Panc1 (cell line): ENCODE results near the gene IFI30. TPM values are rescaled to one million over a fixed set of nuclear protein-coding genes. Genes with fewer than 3 reads are reported as not detected.

Experiments
- ATAC-seq: fragments of 200-7000 bp; cut with Tn5 transposase; 2 replicates; pipeline ENCODE4 v1.9.1; 2020; ENCODE audit warnings: mild to moderate bottlenecking, moderate library complexity
- BruUV-seq: library from RNA; stranded (reverse); fragments of 400-500 nt; replicated peaks from 2 replicates; lab custom pipeline; 2021; lab: Mats Ljungman, UMichigan
- CTCF ChIA-PET: fragments of 300-600 bp; sonication (Branson Sonifier 250); formaldehyde crosslinking; loops from one replicate; lab custom pipeline; 2022; ENCODE audit warnings: antibody characterized with exemption; lab: Charles Lee
- POLR2A ChIA-PET: fragments of 300-600 bp; sonication (Branson Sonifier 250); formaldehyde crosslinking; loops from one replicate; lab custom pipeline; 2022; ENCODE audit warnings: antibody characterized with exemption; lab: Charles Lee
- DNase-seq: peaks from one replicate; pipeline ENCODE4 v3.0.0-alpha.2; 2010; ENCODE audit warnings: low read depth, low spot score
- H3K27ac ChIP-seq: 2 replicates; pipeline ENCODE4 v1.5.1; 2011; ENCODE audit warnings: mild to moderate bottlenecking, low read length, inconsistent platforms
- H3K27me3 ChIP-seq: fragments of 200-500 bp; sonication (Bioruptor generic); 2 replicates; pipeline ENCODE4 v1.6.0; 2014; ENCODE audit warnings: low read length, inconsistent platforms; ENCODE audit not compliant: control insufficient read depth, insufficient read depth
- H3K36me3 ChIP-seq: fragments of 200-500 bp; sonication (Bioruptor generic); 2 replicates; pipeline ENCODE4 v1.5.1; 2014; ENCODE audit warnings: inconsistent platforms, mild to moderate bottlenecking, low read length, moderate library complexity; ENCODE audit not compliant: control insufficient read depth, insufficient read depth
- H3K4me1 ChIP-seq: 2 replicates; pipeline ENCODE4 v1.5.1; 2011; ENCODE audit warnings: inconsistent platforms, mild to moderate bottlenecking, low read length, moderate library complexity; ENCODE audit not compliant: control insufficient read depth, insufficient read depth
- H3K4me3 ChIP-seq, 2 experiments: 2 replicates each; pipeline ENCODE4 v1.5.1; 2011 to 2012; ENCODE audit warnings: low read depth in 2 of 2, low read length in 2 of 2, mild to moderate bottlenecking in 2 of 2, inconsistent platforms in 1 of 2, moderate library complexity in 1 of 2
- H3K9me3 ChIP-seq: fragments of 200-500 bp; sonication (Bioruptor generic); 2 replicates; pipeline ENCODE4 v1.5.1; 2014; ENCODE audit warnings: low read depth, mild to moderate bottlenecking, inconsistent platforms, low read length, moderate library complexity; ENCODE audit not compliant: control insufficient read depth, insufficient read depth
- POLR2AphosphoS5 ChIP-seq: IDR thresholded peaks from 2 replicates; pipeline ENCODE4 v1.6.1; 2012; ENCODE audit warnings: mild to moderate bottlenecking, low read depth, low read length, moderate library complexity
- SIN3A ChIP-seq: IDR thresholded peaks from 2 replicates; pipeline ENCODE4 v1.6.1; 2012; ENCODE audit warnings: low read depth, mild to moderate bottlenecking, low read length, moderate library complexity, borderline replicate concordance; ENCODE audit not compliant: insufficient read depth
- TCF7L2 ChIP-seq: IDR thresholded peaks from 2 replicates; pipeline ENCODE4 v1.6.1; 2011; ENCODE audit warnings: mild to moderate bottlenecking, low read depth, low read length, inconsistent platforms
- in situ Hi-C: cut with HindIII; loops from 2 replicates; pipeline ENCODE4 v1.10.0; 2016; ENCODE audit warnings: low sequenced_read_pairs, low pct_unique_long_range_greater_than_20kb
- intact Hi-C: fragments of 100-400 bp; cut with micrococcal nuclease; formaldehyde crosslinking; loops from one replicate; pipeline ENCODE4 v1.10.0; 2022; ENCODE audit not compliant: unreplicated experiment
- total RNA-seq: library from RNA; stranded (reverse); gene quantifications from one replicate; pipeline ENCODE4 v1.2.1, GENCODE V29; 2021; ENCODE audit not compliant: unreplicated experiment
- TF ChIP-seq, protein P1 (sequence below), 2 experiments: IDR thresholded peaks; 2 replicates each; pipeline ENCODE4 v1.6.1; 2011 to 2012; ENCODE audit warnings: low read depth in 2 of 2, control low read depth in 1 of 2, low read length in 1 of 2, mild to moderate bottlenecking in 1 of 2, moderate library complexity in 1 of 2; ENCODE audit not compliant: insufficient read depth in 1 of 2
- TF ChIP-seq, protein P2 (sequence below): fragments of 450-650 bp; IDR thresholded peaks from 2 replicates; pipeline ENCODE4 v1.5.1; 2017; ENCODE audit warnings: mild to moderate bottlenecking

Gene IFI30
- total RNA-seq, 1 experiment from 2014 or later, result 39.7 TPM

DNA sequence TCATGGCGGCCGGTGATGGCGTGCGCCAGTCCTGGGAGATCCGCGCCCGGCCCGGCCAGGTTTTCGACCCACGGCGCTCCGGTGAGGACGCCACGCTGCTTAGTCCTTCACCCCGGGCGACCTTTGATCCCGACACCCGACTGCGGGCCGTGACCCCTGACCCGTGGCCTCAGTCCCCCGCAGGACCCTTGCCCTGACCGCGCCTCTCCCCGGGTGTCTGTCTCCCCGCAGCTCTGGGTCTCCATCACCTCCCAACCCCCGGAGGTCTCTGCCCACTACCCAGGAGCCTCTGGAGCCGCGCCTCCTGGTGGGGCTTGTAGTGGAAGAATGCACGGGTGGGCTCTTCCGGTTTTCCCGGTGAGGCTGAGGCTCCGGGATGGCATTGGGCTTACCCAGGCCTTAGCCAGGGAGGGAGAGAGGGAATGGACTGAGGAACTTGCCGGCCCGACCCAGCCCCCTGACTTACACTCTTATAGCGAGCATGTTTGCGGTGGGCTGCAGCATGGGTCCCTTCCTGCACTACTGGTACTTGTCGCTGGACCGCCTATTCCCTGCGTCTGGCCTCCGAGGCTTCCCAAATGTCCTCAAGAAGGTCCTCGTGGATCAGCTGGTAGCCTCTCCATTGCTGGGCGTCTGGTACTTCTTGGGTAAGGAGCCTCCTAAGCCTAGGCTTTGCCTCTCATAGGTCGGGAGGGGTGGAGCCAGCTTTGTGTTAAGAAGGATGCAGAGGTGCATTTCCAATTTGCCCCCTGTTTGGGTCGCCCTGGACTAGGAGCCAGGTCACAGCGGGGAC lies 20.0 kb downstream of the IFI30 start:
- H3K4me1 ChIP-seq, result peaks cover 7% of the 10 kb centered on the region
- H3K36me3 ChIP-seq, result no peaks in the 10 kb centered on the region; the same call in 1 of the 2 replicates
- POLR2A ChIA-PET, result interaction anchor here (0.6 kb wide), 2 partner anchors 13 to 159 kb away, joined by 3 to 5 read pairs; no protein-coding TSS in a partner anchor
- CTCF ChIA-PET, result no interaction called here
- no peaks in the 10 kb centered on the region for H3K9me3 ChIP-seq
- ATAC-seq (no peak), DNase-seq (no peak)
- no peaks in the 10 kb centered on the region for H3K27me3 ChIP-seq
- peak overlapping the region; percentile 54 for H3K27ac ChIP-seq
- in situ Hi-C loops, result no loop called here
- intact Hi-C loops, result no loop called here
- no peak for TF ChIP-seq TCF7L2
- TF ChIP-seq, protein P1, sequence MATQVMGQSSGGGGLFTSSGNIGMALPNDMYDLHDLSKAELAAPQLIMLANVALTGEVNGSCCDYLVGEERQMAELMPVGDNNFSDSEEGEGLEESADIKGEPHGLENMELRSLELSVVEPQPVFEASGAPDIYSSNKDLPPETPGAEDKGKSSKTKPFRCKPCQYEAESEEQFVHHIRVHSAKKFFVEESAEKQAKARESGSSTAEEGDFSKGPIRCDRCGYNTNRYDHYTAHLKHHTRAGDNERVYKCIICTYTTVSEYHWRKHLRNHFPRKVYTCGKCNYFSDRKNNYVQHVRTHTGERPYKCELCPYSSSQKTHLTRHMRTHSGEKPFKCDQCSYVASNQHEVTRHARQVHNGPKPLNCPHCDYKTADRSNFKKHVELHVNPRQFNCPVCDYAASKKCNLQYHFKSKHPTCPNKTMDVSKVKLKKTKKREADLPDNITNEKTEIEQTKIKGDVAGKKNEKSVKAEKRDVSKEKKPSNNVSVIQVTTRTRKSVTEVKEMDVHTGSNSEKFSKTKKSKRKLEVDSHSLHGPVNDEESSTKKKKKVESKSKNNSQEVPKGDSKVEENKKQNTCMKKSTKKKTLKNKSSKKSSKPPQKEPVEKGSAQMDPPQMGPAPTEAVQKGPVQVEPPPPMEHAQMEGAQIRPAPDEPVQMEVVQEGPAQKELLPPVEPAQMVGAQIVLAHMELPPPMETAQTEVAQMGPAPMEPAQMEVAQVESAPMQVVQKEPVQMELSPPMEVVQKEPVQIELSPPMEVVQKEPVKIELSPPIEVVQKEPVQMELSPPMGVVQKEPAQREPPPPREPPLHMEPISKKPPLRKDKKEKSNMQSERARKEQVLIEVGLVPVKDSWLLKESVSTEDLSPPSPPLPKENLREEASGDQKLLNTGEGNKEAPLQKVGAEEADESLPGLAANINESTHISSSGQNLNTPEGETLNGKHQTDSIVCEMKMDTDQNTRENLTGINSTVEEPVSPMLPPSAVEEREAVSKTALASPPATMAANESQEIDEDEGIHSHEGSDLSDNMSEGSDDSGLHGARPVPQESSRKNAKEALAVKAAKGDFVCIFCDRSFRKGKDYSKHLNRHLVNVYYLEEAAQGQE (IDR thresholded peaks at IDR 0.05; ENCODE audit: insufficient read depth in 1 of 2, low read depth in 2 of 2, low read length in 1 of 2), result no peak
- no peak for TF ChIP-seq POLR2AphosphoS5
- TF ChIP-seq, protein P2, sequence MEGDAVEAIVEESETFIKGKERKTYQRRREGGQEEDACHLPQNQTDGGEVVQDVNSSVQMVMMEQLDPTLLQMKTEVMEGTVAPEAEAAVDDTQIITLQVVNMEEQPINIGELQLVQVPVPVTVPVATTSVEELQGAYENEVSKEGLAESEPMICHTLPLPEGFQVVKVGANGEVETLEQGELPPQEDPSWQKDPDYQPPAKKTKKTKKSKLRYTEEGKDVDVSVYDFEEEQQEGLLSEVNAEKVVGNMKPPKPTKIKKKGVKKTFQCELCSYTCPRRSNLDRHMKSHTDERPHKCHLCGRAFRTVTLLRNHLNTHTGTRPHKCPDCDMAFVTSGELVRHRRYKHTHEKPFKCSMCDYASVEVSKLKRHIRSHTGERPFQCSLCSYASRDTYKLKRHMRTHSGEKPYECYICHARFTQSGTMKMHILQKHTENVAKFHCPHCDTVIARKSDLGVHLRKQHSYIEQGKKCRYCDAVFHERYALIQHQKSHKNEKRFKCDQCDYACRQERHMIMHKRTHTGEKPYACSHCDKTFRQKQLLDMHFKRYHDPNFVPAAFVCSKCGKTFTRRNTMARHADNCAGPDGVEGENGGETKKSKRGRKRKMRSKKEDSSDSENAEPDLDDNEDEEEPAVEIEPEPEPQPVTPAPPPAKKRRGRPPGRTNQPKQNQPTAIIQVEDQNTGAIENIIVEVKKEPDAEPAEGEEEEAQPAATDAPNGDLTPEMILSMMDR, result no peak
- TF ChIP-seq SIN3A, result no peak
- no TSS peak for BruUV-seq
- H3K4me3 ChIP-seq, result peak overlapping the region; percentile 66 to 73

DNA sequence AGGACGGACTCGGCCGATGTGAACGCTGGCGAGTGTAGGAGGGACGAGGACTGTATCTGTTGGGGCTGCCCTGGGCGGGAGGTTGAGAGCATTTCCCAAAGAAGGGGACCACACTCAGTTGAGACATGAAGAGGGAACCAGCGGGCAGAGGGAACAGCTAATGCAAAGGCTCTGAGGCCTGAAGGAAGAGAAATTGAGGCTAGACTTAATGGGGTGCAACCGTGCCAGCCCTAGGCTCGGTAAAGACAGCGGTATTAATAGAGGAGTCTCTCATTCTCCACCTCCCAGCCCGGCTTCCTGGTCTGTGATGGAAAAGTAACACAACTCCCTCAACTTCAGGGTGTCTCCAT lies 20.5 kb downstream of the IFI30 start:
- POLR2A ChIA-PET, result no interaction called here
- Histone ChIP-seq H3K4me3 (peak overlapping the region; percentile 66 to 73), H3K4me1 (peaks cover 7% of the 10 kb centered on the region), H3K9me3 (no peaks in the 10 kb centered on the region), H3K27me3 (no peaks in the 10 kb centered on the region), H3K36me3 (no peaks in the 10 kb centered on the region; the same call in 1 of the 2 replicates), H3K27ac (no peak overlapping the region)
- in situ Hi-C loops, result no loop called here
- CTCF ChIA-PET, result no interaction called here
- TSS peak; percentile 83 for BruUV-seq
- intact Hi-C loops, result no loop called here
- ATAC-seq (no peak), DNase-seq (no peak)
- TF ChIP-seq SIN3A (no peak), TCF7L2 (no peak), POLR2AphosphoS5 (no peak)
- TF ChIP-seq, protein P2, result no peak
- TF ChIP-seq, protein P1 (IDR thresholded peaks at IDR 0.05; ENCODE audit: insufficient read depth in 1 of 2, low read depth in 2 of 2, low read length in 1 of 2), result no peak
